T-helper 17 cell (primary cell): ENCODE measurements around the gene NFIB. TPM values are rescaled to one million over a fixed set of nuclear protein-coding genes. Genes with fewer than 3 reads are reported as not detected.

Source experiments
- ATAC-seq: fragments of 150-1000 bp; cut with Tn5 transposase; 2 replicates; pipeline ENCODE4 v1.10.0; 2021; ENCODE audit warnings: mild to moderate bottlenecking, moderate library complexity
- DNase-seq, 3 donors: peaks; one replicate each; pipeline versions ENCODE4 v3.0.0 to v3.0.0-alpha.2; 2020 to 2021
- H3K9me3 ChIP-seq: one replicate; pipeline ENCODE4 v1.7.0; 2013; ENCODE audit warnings: low read length, mild to moderate bottlenecking; ENCODE audit not compliant: control insufficient read depth, poor library complexity, severe bottlenecking
- H3K27ac Mint-ChIP-seq: one replicate; pipeline ENCODE4 v1.8.0; 2022; ENCODE audit warnings: mild to moderate bottlenecking, moderate library complexity, mixed read lengths
- H3K27me3 Mint-ChIP-seq: one replicate; pipeline ENCODE4 v1.8.0; 2022; ENCODE audit warnings: mixed read lengths
- H3K36me3 Mint-ChIP-seq: one replicate; pipeline ENCODE4 v1.8.0; 2022; ENCODE audit warnings: low read depth, mixed read lengths
- H3K4me1 Mint-ChIP-seq: one replicate; pipeline ENCODE4 v1.8.0; 2022; ENCODE audit warnings: mild to moderate bottlenecking, mixed read lengths
- H3K4me3 Mint-ChIP-seq: one replicate; pipeline ENCODE4 v1.8.0; 2022; ENCODE audit warnings: mild to moderate bottlenecking, moderate library complexity, mixed read lengths
- total RNA-seq, 4 donors: library from RNA in 2 of 4; stranded (reverse) in 2 of 4; gene quantifications; one replicate each; pipeline ENCODE4 v1.2.3 and lab custom pipeline; 2022 to 2026

NFIB gene
- total RNA-seq, 2 donors from 2014 or later, result 0.12 to 0.76 TPM

GRCh38 chr9:14189146-14189545 lies 124.8 kb downstream of the NFIB start:
- Mint-ChIP-seq H3K36me3 (no peaks in the 10 kb centered on the region), H3K27me3 (no peaks in the 10 kb centered on the region), H3K27ac (no peak overlapping the region), H3K4me1 (no peaks in the 10 kb centered on the region), H3K4me3 (no peak overlapping the region)
- DNase-seq (no peak), ATAC-seq (no peak)
- no peaks in the 10 kb centered on the region for H3K9me3 ChIP-seq

GRCh38 chr9:14188538-14188937 lies 125.4 kb downstream of the NFIB start:
- no peaks in the 10 kb centered on the region for H3K36me3 Mint-ChIP-seq
- H3K27me3 Mint-ChIP-seq, result no peaks in the 10 kb centered on the region

GRCh38 chr9:14188011-14188410 lies 125.9 kb downstream of the NFIB start:
- ATAC-seq (no peak), DNase-seq (no peak)
- no peaks in the 10 kb centered on the region for H3K4me1 Mint-ChIP-seq
- H3K36me3 Mint-ChIP-seq, result no peaks in the 10 kb centered on the region
- no peak overlapping the region for H3K27ac Mint-ChIP-seq
- H3K9me3 ChIP-seq, result no peaks in the 10 kb centered on the region
- no peak overlapping the region for H3K4me3 Mint-ChIP-seq
- no peaks in the 10 kb centered on the region for H3K27me3 Mint-ChIP-seq

More at GRCh38 chr9:14188538-14188937, 125.4 kb downstream of the NFIB start:
- H3K4me1 Mint-ChIP-seq, result no peaks in the 10 kb centered on the region
- no peaks in the 10 kb centered on the region for H3K9me3 ChIP-seq
- H3K4me3 Mint-ChIP-seq, result no peak overlapping the region
- DNase-seq (no peak), ATAC-seq (no peak)
- no peak overlapping the region for H3K27ac Mint-ChIP-seq

- no peaks in the 10 kb centered on the region for H3K9me3 ChIP-seq
- Mint-ChIP-seq H3K4me1 (no peaks in the 10 kb centered on the region), H3K27me3 (no peaks in the 10 kb centered on the region), H3K36me3 (no peaks in the 10 kb centered on the region), H3K4me3 (no peak overlapping the region), H3K27ac (no peak overlapping the region)
- no peak for ATAC-seq
- no peak for DNase-seq
These were observed 127.8 kb downstream of the NFIB start for GRCh38 chr9:14186096-14186495.

- H3K9me3 ChIP-seq, result no peaks in the 10 kb centered on the region
- Mint-ChIP-seq H3K27me3 (no peaks in the 10 kb centered on the region), H3K4me3 (no peak overlapping the region), H3K27ac (no peak overlapping the region), H3K4me1 (no peaks in the 10 kb centered on the region), H3K36me3 (no peaks in the 10 kb centered on the region)
- ATAC-seq (no peak), DNase-seq (no peak)
These were observed 128.9 kb downstream of the NFIB start for GRCh38 chr9:14185016-14185415.

GRCh38 chr9:14183001-14183400 lies 130.9 kb downstream of the NFIB start:
- ATAC-seq, result no peak
- Mint-ChIP-seq H3K4me1 (no peaks in the 10 kb centered on the region), H3K27me3 (no peaks in the 10 kb centered on the region), H3K27ac (no peak overlapping the region), H3K36me3 (no peaks in the 10 kb centered on the region), H3K4me3 (no peak overlapping the region)
- no peak for DNase-seq
- no peaks in the 10 kb centered on the region for H3K9me3 ChIP-seq

- H3K27me3 Mint-ChIP-seq, result no peaks in the 10 kb centered on the region
- H3K4me3 Mint-ChIP-seq, result no peak overlapping the region
- no peak overlapping the region for H3K27ac Mint-ChIP-seq
- DNase-seq (no peak), ATAC-seq (no peak)
- no peaks in the 10 kb centered on the region for H3K9me3 ChIP-seq
- H3K4me1 Mint-ChIP-seq, result no peaks in the 10 kb centered on the region
- no peaks in the 10 kb centered on the region for H3K36me3 Mint-ChIP-seq
These were observed 132.9 kb downstream of the NFIB start for GRCh38 chr9:14180960-14181537.

GRCh38 chr9:14180093-14180959 lies 133.6 kb downstream of the NFIB start:
- Mint-ChIP-seq H3K4me3 (no peak overlapping the region), H3K36me3 (no peaks in the 10 kb centered on the region), H3K27me3 (no peaks in the 10 kb centered on the region), H3K27ac (no peak overlapping the region), H3K4me1 (no peaks in the 10 kb centered on the region)
- no peak for ATAC-seq
- H3K9me3 ChIP-seq, result no peaks in the 10 kb centered on the region
- DNase-seq, result no peak

GRCh38 chr9:14179449-14179848 lies 134.5 kb downstream of the NFIB start:
- DNase-seq (no peak), ATAC-seq (no peak)
- no peak overlapping the region for H3K4me3 Mint-ChIP-seq
- no peaks in the 10 kb centered on the region for H3K36me3 Mint-ChIP-seq
- H3K27ac Mint-ChIP-seq, result no peak overlapping the region
- no peaks in the 10 kb centered on the region for H3K27me3 Mint-ChIP-seq
- no peaks in the 10 kb centered on the region for H3K9me3 ChIP-seq
- no peaks in the 10 kb centered on the region for H3K4me1 Mint-ChIP-seq

- no peaks in the 10 kb centered on the region for H3K36me3 Mint-ChIP-seq
- no peaks in the 10 kb centered on the region for H3K4me1 Mint-ChIP-seq
- no peak overlapping the region for H3K4me3 Mint-ChIP-seq
- no peaks in the 10 kb centered on the region for H3K27me3 Mint-ChIP-seq
- ATAC-seq (no peak), DNase-seq (no peak)
- H3K27ac Mint-ChIP-seq, result no peak overlapping the region
- no peaks in the 10 kb centered on the region for H3K9me3 ChIP-seq
These were observed 138.2 kb downstream of the NFIB start for GRCh38 chr9:14175778-14176177.

- no peak overlapping the region for H3K27ac Mint-ChIP-seq
These were observed 140.2 kb downstream of the NFIB start for GRCh38 chr9:14173713-14174112.

GRCh38 chr9:14170973-14171596 lies 142.9 kb downstream of the NFIB start:
- H3K36me3 Mint-ChIP-seq, result no peaks in the 10 kb centered on the region
- no peak for ATAC-seq

More at GRCh38 chr9:14173713-14174112, 140.2 kb downstream of the NFIB start:
- Mint-ChIP-seq H3K4me1 (no peaks in the 10 kb centered on the region), H3K27me3 (peaks cover 5% of the 10 kb centered on the region), H3K4me3 (no peak overlapping the region), H3K36me3 (no peaks in the 10 kb centered on the region)
- H3K9me3 ChIP-seq, result no peaks in the 10 kb centered on the region
- ATAC-seq (no peak), DNase-seq (no peak)

GRCh38 chr9:14170392-14170931 lies 143.5 kb downstream of the NFIB start:
- no peak overlapping the region for H3K27ac Mint-ChIP-seq
- H3K27me3 Mint-ChIP-seq, result peaks cover 5% of the 10 kb centered on the region
- H3K4me3 Mint-ChIP-seq, result no peak overlapping the region
- DNase-seq, result no peak
- no peaks in the 10 kb centered on the region for H3K9me3 ChIP-seq
- H3K36me3 Mint-ChIP-seq, result no peaks in the 10 kb centered on the region
- ATAC-seq, result no peak
- H3K4me1 Mint-ChIP-seq, result no peaks in the 10 kb centered on the region

More at GRCh38 chr9:14170973-14171596, 142.9 kb downstream of the NFIB start:
- no peak for DNase-seq
- Mint-ChIP-seq H3K4me3 (no peak overlapping the region), H3K4me1 (no peaks in the 10 kb centered on the region), H3K27me3 (peaks cover 5% of the 10 kb centered on the region), H3K27ac (no peak overlapping the region)
- no peaks in the 10 kb centered on the region for H3K9me3 ChIP-seq
